ENCODE data around the gene ABCG1.

ABCG1 gene

DNA sequence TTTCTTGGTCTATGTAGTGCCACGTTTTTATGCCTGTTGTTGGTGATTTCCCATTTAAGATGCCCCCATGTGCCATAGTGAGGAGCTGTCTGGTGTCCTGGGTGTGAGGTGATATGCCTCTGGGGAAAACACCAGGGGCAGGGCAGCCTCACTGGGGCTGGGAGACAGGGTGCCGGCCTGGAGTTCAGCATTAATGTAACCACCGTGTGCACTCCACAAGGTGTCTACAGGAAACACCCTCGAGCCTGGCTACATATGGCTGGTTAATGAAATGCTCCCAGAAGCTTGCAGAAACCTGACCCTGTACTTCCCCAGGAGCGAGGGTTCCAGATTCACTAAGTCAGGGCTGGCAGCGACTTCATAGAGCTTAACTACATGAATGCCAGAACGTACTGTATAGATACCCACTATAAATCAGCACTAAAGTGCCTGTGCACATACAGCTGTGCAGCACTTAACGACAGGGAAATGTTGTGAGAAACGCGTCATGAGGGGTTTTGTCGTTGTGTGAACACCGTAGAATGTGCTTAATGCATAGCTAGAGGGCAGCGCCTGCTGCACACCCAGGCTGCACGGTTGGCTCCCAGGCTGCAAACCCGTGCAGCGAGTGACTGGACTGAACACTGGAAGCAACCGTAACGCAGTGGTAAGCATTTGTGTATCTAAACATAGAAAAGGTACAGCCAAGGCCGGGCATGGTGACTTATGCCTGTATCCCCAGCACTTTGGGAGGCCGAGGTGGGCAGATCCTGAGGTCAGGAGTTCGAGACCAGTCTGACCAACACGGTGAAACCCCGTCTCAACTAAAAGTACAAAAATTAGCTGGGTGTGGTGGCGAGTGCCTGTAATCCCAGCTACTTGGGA, 121.5 kb downstream of the ABCG1 start:
- TF ChIP-seq CTCF (IDR thresholded peaks at IDR 0.05), result no peak

GRCh38 chr21:42341776-42342542, 123.0 kb downstream of the ABCG1 start:
- TF ChIP-seq CTCF (IDR thresholded peaks at IDR 0.05), result no peak

DNA sequence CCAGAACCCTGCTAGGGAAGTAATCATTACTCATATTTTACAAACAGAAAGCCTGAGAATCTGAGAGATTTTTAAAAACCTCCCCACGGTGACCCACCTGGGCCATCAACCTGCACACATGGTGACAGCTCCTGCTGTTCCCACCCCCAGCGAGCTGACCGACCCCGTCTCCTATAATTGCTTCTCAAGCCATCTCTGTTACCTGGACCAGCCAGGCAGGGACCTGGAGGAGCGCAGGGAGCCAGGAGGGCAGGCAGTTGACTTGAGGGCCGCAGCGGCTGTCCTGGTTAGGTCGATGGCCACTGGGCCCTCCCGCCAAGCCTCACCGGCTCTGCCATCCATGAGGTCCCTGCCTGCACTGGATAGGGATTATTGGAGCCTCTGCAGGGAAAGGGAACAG, 124.2 kb downstream of the ABCG1 start:
- TF ChIP-seq CTCF (IDR thresholded peaks at IDR 0.05), result no peak

GRCh38 chr21:42343556-42343955, 124.6 kb downstream of the ABCG1 start:
- TF ChIP-seq CTCF (IDR thresholded peaks at IDR 0.05), result no peak

DNA sequence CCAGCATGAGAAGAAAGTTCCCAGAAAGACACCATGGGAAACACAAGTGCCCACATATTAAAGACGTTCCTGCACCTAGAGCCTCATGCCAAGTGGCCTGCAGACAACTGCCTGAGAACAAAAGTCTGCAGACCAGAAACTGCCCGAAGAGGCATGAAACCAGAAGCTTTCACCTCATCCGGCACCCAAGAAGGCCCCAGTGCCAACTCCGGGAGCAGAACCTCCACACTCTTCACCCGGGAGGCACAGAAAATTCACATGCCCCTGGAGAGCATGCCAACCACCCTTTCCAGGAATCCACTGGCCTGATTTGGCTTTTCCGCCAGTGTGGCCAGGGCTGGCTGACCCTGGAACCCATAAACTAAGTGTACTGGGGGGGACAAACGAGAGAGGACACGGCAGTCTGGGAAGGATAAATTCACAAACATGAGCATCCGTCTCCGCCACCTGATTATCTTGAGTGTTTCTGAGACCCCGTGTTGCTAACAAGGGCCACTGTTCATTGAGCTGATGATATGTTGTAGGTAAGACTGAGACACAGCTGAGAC, 125.1 kb downstream of the ABCG1 start:
- TF ChIP-seq CTCF (IDR thresholded peaks at IDR 0.05), result no peak

DNA sequence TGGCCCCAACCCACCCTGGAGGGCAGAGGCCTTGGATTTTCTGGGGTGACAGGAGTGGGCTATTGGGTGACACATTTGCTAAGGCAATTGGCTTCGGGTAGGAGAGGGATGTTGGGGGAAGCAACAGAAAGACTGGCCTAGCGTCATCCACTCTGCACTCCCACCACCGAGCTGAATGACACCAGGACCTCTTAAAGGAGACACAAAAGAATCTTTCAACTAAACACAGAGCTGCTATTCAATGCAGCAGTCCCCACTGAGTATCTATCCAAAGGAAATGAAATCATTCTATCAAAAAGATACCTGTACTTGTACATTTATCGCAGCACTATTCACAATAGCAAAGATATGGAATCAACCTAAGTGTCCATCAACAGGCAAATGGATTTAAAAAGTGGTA, 125.7 kb downstream of the ABCG1 start:
- TF ChIP-seq CTCF (IDR thresholded peaks at IDR 0.05), result no peak

DNA sequence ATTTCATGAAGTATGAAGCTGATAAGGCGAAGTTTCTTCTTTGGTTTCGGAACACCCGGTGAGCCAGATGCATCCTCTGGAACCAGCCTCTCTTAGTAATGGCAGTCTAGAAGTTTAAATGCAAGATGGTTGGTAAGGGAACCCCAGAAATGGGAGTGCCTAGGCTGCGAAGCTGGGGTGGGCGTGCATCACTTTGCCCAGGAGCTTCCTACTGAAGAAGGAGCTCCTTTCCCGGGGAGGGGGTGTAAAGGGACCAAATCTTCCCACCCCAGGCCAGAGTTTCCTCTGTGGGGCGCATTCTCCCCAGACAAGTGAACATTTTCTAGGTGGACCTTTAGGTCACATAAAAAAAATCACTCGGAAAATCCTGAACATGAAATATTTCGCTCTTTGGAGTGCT, 127.5 kb downstream of the ABCG1 start:
- TF ChIP-seq CTCF (IDR thresholded peaks at IDR 0.05), result no peak

All from LNCAP (cell line).